Sigmoid colon (tissue), 7 donors: ENCODE results near the gene NUDT1. TPM values are rescaled to one million over a fixed set of nuclear protein-coding genes. Genes with fewer than 3 reads are reported as not detected.

Experiments
- DNase-seq: peaks from one replicate; pipeline ENCODE4 v3.0.0-alpha.2; 2019
- H3K27ac ChIP-seq, 4 donors: fragments of 200-600 bp; sonication (generic); one replicate each; pipeline ENCODE4 v1.5.1; 2016 to 2019; ENCODE audit warnings: mild to moderate bottlenecking in 1 of 4
- H3K27me3 ChIP-seq, 3 donors: fragments of 200-600 bp; sonication (generic); one replicate each; pipeline ENCODE4 v1.5.1; 2019; ENCODE audit warnings: mild to moderate bottlenecking in 1 of 3
- H3K36me3 ChIP-seq, 4 donors: fragments of 200-600 bp; sonication (generic); one replicate each; pipeline ENCODE4 v1.5.1; 2016 to 2019
- H3K4me1 ChIP-seq, 4 donors: fragments of 200-600 bp; sonication (generic); one replicate each; pipeline ENCODE4 v1.5.1; 2017 to 2019
- H3K4me3 ChIP-seq, 4 donors: fragments of 200-600 bp; sonication (generic); one replicate each; pipeline ENCODE4 v1.5.1; 2017 to 2019; ENCODE audit warnings: mild to moderate bottlenecking in 2 of 4, moderate library complexity in 1 of 4
- H3K9me3 ChIP-seq, 4 donors: fragments of 200-600 bp in 3 of 4; sonication (generic) in 3 of 4; one replicate each; pipeline versions ENCODE4 v1.5.1 to v1.6.1; 2013 to 2019
- EP300 ChIP-seq, 4 donors: sonication (generic); formaldehyde crosslinking; IDR thresholded peaks; one replicate each; pipeline ENCODE4 v1.6.1; 2017; ENCODE audit warnings: antibody characterized with exemption in 4 of 4
- POLR2A ChIP-seq, 2 donors: fragments of 450-650 bp; IDR thresholded peaks; one replicate each; pipeline ENCODE4 v1.6.1; 2016; ENCODE audit warnings: antibody characterized with exemption in 2 of 2, mild to moderate bottlenecking in 2 of 2, moderate library complexity in 2 of 2
- POLR2AphosphoS5 ChIP-seq, 4 donors: sonication (generic); formaldehyde crosslinking; IDR thresholded peaks; one replicate each; pipeline ENCODE4 v1.6.1; 2017; ENCODE audit warnings: antibody characterized with exemption in 4 of 4
- WGBS, 2 donors: extraction: QIAGEN DNeasy Blood & Tissue Kit; methylation state at CpG; one replicate each; pipeline ENCODE4 v1.1.7; 2013; 5-methylcytosine and 5-hydroxymethylcytosine counted together
- intact Hi-C: fragments of 100-400 bp; cut with DNase I; formaldehyde crosslinking; loops from one replicate; pipeline ENCODE4 v1.15.1; 2023
- polyA plus RNA-seq, 3 donors: library from polyadenylated mRNA; stranded (reverse); fragments of 200-250 nt; gene quantifications; one replicate each; pipeline ENCODE4 v1.2.3, GENCODE V29; 2013
- total RNA-seq, 4 donors: library from RNA; depleted of rRNA; stranded (reverse); fragments of >200 nt; gene quantifications; one replicate each; pipeline ENCODE4 v1.1.0, GENCODE V29; 2016
- TF ChIP-seq, protein P1 (sequence below), 4 experiments: fragments of 450-650 bp in 3 of 4; fragments of 200-600 bp in 1 of 4; IDR thresholded peaks; one replicate each; pipeline ENCODE4 v1.5.1; 2016 to 2019; ENCODE audit warnings: antibody characterized with exemption in 4 of 4, mild to moderate bottlenecking in 3 of 4, moderate library complexity in 2 of 4
- donor health status: healthy with polysubstance abuse.
- donor health status: Bipolar disorder and iron deficiency.
- donor health status: healthy.

The NUDT1 gene
- total and polyA plus RNA-seq, 7 donors, result 13.3 to 46.9 (median 27.0) TPM

GRCh38 chr7:2203766-2204300 is 38.2 kb upstream of the NUDT1 start:
- 75 to 84% methylated on average over 13 of the region's 13 CpGs for WGBS, 2 donors

GRCh38 chr7:2204446-2204845 is 37.6 kb upstream of the NUDT1 start:
- no peak overlapping the region for H3K4me3 ChIP-seq
- TF ChIP-seq, protein P1, sequence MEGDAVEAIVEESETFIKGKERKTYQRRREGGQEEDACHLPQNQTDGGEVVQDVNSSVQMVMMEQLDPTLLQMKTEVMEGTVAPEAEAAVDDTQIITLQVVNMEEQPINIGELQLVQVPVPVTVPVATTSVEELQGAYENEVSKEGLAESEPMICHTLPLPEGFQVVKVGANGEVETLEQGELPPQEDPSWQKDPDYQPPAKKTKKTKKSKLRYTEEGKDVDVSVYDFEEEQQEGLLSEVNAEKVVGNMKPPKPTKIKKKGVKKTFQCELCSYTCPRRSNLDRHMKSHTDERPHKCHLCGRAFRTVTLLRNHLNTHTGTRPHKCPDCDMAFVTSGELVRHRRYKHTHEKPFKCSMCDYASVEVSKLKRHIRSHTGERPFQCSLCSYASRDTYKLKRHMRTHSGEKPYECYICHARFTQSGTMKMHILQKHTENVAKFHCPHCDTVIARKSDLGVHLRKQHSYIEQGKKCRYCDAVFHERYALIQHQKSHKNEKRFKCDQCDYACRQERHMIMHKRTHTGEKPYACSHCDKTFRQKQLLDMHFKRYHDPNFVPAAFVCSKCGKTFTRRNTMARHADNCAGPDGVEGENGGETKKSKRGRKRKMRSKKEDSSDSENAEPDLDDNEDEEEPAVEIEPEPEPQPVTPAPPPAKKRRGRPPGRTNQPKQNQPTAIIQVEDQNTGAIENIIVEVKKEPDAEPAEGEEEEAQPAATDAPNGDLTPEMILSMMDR (IDR thresholded peaks at IDR 0.05), result no peak
- TF ChIP-seq POLR2AphosphoS5 (IDR thresholded peaks at IDR 0.05), result no peak
- TF ChIP-seq POLR2A (IDR thresholded peaks at IDR 0.05), result no peak
- TF ChIP-seq EP300 (IDR thresholded peaks at IDR 0.05), result no peak
- intact Hi-C loops, result loop anchor here (10.0 kb wide), 1 partner anchor 390 kb away; no protein-coding TSS in a partner anchor
- H3K27me3 ChIP-seq, result no peaks in the 10 kb centered on the region
- WGBS, 2 donors, result 93 to 98% methylated on average over 11 of the region's 11 CpGs
- H3K27ac ChIP-seq, result peak overlapping the region in 3 of 4 donors; percentile 40 to 65 (median 60)
- peaks cover 0 to 32% (median 10%) of the 10 kb centered on the region in 4 donors for H3K36me3 ChIP-seq
- peaks cover 0 to 44% (median 36%) of the 10 kb centered on the region in 4 donors for H3K4me1 ChIP-seq
- H3K9me3 ChIP-seq, result no peaks in the 10 kb centered on the region
- no peak for DNase-seq

More at GRCh38 chr7:2203766-2204300, 38.2 kb upstream of the NUDT1 start:
- peak; percentile 67 for DNase-seq
- Histone ChIP-seq H3K27ac (peak overlapping the region in 3 of 4 donors; percentile 40 to 65 (median 60)), H3K4me3 (no peak overlapping the region), H3K4me1 (peaks cover 0 to 40% (median 36%) of the 10 kb centered on the region in 4 donors), H3K27me3 (no peaks in the 10 kb centered on the region), H3K36me3 (peaks cover 0 to 38% (median 12%) of the 10 kb centered on the region in 4 donors), H3K9me3 (no peaks in the 10 kb centered on the region)
- intact Hi-C loops, result loop anchor here (1.0 to 10.0 kb wide), 2 partner anchors 29 to 389 kb away; no protein-coding TSS in a partner anchor
- no peak for TF ChIP-seq EP300 (IDR thresholded peaks at IDR 0.05)
- peak in 3 of 4 donors; percentile 19 to 50 (median 39) for TF ChIP-seq POLR2AphosphoS5 (IDR thresholded peaks at IDR 0.05)
- TF ChIP-seq, protein P1 (IDR thresholded peaks at IDR 0.05), result peak in 1 of 4 experiments; percentile 7
- TF ChIP-seq POLR2A (IDR thresholded peaks at IDR 0.05), result no peak

- Histone ChIP-seq H3K4me1 (peaks cover 0 to 50% (median 36%) of the 10 kb centered on the region in 4 donors), H3K4me3 (no peak overlapping the region), H3K27me3 (no peaks in the 10 kb centered on the region), H3K36me3 (peaks cover 0 to 25% (median 4%) of the 10 kb centered on the region in 4 donors), H3K27ac (peak overlapping the region in 2 of 4 donors; percentile 60 to 65), H3K9me3 (no peaks in the 10 kb centered on the region)
- TF ChIP-seq, protein P1 (IDR thresholded peaks at IDR 0.05), result no peak
- TF ChIP-seq POLR2A (IDR thresholded peaks at IDR 0.05), result no peak
- no peak for TF ChIP-seq EP300 (IDR thresholded peaks at IDR 0.05)
- TF ChIP-seq POLR2AphosphoS5 (IDR thresholded peaks at IDR 0.05), result no peak
- WGBS, 2 donors, result 93 to 94% methylated on average over 16 of the region's 16 CpGs
- intact Hi-C loops, result loop anchor here (5.0 to 10.0 kb wide), 2 partner anchors 390 to 623 kb away; no protein-coding TSS in a partner anchor
- DNase-seq, result peak; percentile 34
Observed at GRCh38 chr7:2205036-2205780, 36.8 kb upstream of the NUDT1 start.

DNA sequence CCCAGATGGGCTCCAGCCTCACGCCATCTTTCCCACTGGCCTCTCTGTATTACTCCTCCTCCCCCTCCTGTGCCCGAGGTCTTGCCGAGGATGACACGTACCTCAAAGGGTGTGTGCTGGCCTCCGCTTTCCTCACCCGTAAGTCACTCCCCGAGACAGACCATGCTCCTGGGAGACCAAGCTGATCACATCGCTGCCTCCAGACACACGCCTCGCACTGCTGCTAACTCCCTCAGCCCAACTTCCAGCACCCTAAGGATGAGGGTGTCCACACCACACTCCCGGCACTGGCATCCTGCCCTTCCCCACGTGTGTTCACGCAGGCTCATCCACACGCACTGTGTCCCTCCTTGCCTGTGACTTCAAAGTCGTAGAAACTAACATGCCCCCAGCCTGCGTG is 33.3 kb upstream of the NUDT1 start:
- intact Hi-C loops, result loop anchor here (1.0 to 10.0 kb wide), 4 partner anchors 104 to 626 kb away; no protein-coding TSS in a partner anchor
- H3K4me1 ChIP-seq, result peaks cover 0 to 30% (median 19%) of the 10 kb centered on the region in 4 donors
- no peak for TF ChIP-seq POLR2A (IDR thresholded peaks at IDR 0.05)
- no peak for TF ChIP-seq POLR2AphosphoS5 (IDR thresholded peaks at IDR 0.05)
- TF ChIP-seq, protein P1 (IDR thresholded peaks at IDR 0.05), result no peak
- no peak for TF ChIP-seq EP300 (IDR thresholded peaks at IDR 0.05)
- DNase-seq, result no peak
- H3K9me3 ChIP-seq, result no peaks in the 10 kb centered on the region
- 93 to 95% methylated on average over 16 of the region's 16 CpGs for WGBS, 2 donors
- H3K27ac ChIP-seq, result no peak overlapping the region
- H3K4me3 ChIP-seq, result no peak overlapping the region
- peaks cover 0 to 46% (median 14%) of the 10 kb centered on the region in 4 donors for H3K36me3 ChIP-seq
- no peaks in the 10 kb centered on the region for H3K27me3 ChIP-seq
